GM10266 (cell line): Measurements from ENCODE around the gene PHB1.
"Not testable (repeated sequence)": the region's sequence is repeated elsewhere in the genome, so short reads cannot be mapped to it uniquely, and the experiment has no call there.

Experiments
- DNase-seq: peaks from one replicate; pipeline ENCODE4 v3.0.0; 2012; ENCODE audit errors: extremely low spot score
- CTCF ChIP-seq: IDR thresholded peaks from 2 replicates; pipeline ENCODE4 v1.5.1; 2012; ENCODE audit warnings: mild to moderate bottlenecking, low read depth; ENCODE audit not compliant: control insufficient read depth, insufficient read depth; ENCODE audit errors: missing control alignments

The PHB1 gene

GRCh38 chr17:49372425-49372824 lies 42.3 kb downstream of the PHB1 start:
- TF ChIP-seq CTCF = no peak
- DNase-seq = no peak

DNA sequence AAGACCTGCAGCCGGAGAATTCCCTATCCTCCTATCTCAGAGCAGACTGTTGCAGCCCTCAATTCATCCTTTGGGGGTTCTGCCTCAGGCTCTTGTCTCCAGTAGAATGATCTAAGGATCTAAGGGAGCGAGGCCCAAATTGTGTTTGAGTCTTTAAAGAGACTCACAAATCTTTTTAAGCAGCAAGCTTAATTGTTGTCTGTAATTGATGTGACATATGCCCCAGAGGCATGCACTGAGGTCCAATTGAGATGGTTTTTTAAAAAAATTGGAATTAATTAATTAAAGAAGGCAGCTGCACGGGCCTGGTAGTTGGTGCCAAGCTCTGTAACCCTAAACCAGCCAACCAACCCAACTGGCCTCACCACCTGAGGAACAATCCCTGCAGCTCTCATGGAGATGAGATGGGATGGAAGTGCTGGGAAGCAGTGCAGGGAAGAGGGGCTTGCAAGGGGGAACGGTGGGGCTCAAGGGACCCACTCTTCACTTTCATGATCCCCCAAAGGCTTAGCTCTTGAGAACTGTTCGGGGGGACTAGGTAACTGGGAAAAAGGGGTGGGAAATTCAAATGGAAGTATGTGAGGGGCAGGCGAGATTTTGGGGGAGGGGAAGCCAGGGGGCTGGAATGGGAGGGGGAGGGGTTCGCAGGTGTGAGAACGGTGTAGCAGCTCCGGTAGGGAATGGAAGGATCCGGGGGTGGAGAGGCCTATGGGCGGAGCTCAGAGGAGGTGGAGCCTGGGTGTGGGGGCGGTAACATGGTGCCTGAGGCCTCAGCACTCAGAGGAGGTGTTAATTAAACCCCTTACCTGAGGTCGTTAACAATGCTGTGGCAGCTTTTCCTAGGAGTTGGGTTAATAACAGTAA lies 43.5 kb downstream of the PHB1 start:
- no peak for TF ChIP-seq CTCF
- DNase-seq = no peak

DNA sequence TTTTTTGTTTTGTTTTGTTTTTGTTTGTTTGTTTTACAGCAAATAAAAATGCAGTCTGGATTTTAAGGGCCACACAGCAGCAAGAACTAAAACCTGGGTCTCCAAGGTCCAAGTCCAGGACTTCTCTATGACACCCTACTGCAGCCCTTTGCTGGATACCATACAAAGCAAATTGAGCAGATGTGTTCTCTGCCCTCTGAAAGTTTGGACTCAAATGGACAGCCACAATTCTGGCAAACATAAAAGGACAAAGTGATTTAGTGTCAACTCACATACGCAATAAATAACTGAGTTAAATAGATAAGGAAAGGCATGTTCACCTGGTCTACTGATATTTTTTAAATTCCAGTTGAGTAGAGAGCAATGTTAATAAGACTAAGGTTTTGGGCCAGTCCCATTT lies 44.9 kb downstream of the PHB1 start:
- no peak for TF ChIP-seq CTCF
- no peak for DNase-seq

GRCh38 chr17:49369089-49369488 lies 45.6 kb downstream of the PHB1 start:
- TF ChIP-seq CTCF = no peak
- no peak for DNase-seq

GRCh38 chr17:49365667-49366066 lies 49.0 kb downstream of the PHB1 start:
- DNase-seq = no peak
- no peak for TF ChIP-seq CTCF

GRCh38 chr17:49365126-49365525 lies 49.6 kb downstream of the PHB1 start:
- not testable (repeated sequence) for DNase-seq

DNA sequence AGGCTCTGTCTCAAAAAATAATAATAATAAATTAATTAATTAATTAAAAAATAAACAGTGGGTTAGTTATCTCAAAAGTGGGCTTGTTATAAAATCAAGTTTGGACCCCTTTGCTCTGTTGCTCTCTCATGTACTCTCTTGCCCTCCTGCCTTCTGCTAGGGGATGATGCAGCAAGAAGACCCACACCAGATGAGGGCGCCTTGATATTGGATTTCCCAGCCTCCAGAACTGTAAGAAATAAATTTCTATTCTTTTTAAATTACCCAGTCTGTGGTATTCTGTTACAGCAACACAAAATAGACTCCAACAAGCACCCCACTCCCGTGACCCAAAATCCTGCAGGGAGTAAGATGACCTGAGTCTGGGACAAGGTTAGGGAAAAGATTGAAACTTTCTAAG lies 50.6 kb downstream of the PHB1 start:
- TF ChIP-seq CTCF = peak; percentile 2
- no peak for DNase-seq
